Adrenal gland (tissue), 5 donors: ENCODE data around the gene ANKRD33B.

Experiments
- POLR2A ChIP-seq, 2 donors: fragments of 450-650 bp; IDR thresholded peaks; one replicate each; pipeline ENCODE4 v1.6.1; 2017; ENCODE audit warnings: antibody characterized with exemption in 2 of 2, mild to moderate bottlenecking in 2 of 2, moderate library complexity in 1 of 2
- TF ChIP-seq, protein P1 (sequence below), 6 experiments: fragments of 450-650 bp in 4 of 6; fragments of 200-600 bp in 2 of 6; sonication (generic) in 1 of 6; IDR thresholded peaks; 1 replicate in 5 of 6; 2 replicates in 1 of 6; pipeline versions ENCODE4 v1.5.1 to v1.8.0; 2016 to 2021; ENCODE audit warnings: antibody characterized with exemption in 6 of 6, mild to moderate bottlenecking in 2 of 6, moderate library complexity in 1 of 6
- donor health status: DM: no; HTN: no; CAD: no.

DNA sequence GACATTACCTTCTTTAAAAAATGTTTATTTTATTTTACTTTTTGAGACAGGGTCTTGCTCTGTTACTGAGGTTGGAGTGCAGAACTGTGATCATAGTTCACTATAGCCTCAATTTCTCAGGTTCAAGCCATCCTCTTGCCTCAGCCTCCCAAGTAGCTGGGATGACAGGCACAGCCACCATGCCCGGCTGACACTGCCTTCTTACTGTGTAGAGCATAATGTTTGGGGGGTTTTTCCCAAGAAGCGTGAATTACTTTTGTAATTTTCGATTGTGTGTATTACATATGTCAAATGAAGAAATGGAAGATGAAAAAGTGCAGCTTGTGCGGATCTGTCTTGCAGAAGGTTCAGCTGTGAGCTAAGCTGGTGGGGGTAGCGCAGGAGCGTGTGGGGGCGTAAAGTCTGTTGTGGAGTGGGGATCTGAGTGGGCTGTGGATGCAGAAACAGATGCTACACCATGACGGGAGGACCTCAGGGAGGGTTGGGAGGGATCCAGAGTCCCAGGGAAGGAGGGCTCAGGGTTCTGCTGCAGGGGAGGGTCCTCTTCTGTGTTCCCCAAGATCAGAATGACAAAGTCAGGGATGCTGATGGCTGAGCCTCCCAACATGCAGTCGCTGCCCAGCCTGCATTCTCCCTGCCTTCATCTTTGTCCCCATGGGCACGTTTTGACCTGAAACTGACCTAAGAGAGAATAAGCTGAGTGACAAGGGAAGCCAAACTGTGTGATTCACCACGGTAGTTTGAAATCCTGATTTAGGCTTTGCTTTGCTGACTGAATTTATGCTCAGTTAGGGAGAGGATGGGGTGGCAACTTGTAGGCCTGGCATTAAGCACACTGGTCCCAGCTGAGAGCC, 6.8 kb upstream of the ANKRD33B start:
- no peak for TF ChIP-seq POLR2A (IDR thresholded peaks at IDR 0.05)
- TF ChIP-seq, protein P1, sequence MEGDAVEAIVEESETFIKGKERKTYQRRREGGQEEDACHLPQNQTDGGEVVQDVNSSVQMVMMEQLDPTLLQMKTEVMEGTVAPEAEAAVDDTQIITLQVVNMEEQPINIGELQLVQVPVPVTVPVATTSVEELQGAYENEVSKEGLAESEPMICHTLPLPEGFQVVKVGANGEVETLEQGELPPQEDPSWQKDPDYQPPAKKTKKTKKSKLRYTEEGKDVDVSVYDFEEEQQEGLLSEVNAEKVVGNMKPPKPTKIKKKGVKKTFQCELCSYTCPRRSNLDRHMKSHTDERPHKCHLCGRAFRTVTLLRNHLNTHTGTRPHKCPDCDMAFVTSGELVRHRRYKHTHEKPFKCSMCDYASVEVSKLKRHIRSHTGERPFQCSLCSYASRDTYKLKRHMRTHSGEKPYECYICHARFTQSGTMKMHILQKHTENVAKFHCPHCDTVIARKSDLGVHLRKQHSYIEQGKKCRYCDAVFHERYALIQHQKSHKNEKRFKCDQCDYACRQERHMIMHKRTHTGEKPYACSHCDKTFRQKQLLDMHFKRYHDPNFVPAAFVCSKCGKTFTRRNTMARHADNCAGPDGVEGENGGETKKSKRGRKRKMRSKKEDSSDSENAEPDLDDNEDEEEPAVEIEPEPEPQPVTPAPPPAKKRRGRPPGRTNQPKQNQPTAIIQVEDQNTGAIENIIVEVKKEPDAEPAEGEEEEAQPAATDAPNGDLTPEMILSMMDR (IDR thresholded peaks at IDR 0.05), result no peak
